Fibroblast of the aortic adventitia (primary cell): ENCODE measurements around the gene TOB1. TPM values are rescaled to one million over a fixed set of nuclear protein-coding genes. Genes with fewer than 3 reads are reported as not detected.
"Not testable (repeated sequence)": the region's sequence is repeated elsewhere in the genome, so short reads cannot be mapped to it uniquely, and the experiment has no call there.

Experiments
- DNase-seq: peaks from one replicate; pipeline ENCODE4 v3.0.0-alpha.2; 2010; ENCODE audit warnings: low read depth
- H3K4me3 ChIP-seq: 2 replicates; pipeline ENCODE4 v1.5.1; 2011; ENCODE audit warnings: low read depth, mild to moderate bottlenecking, control low read depth, low read length, moderate library complexity
- CTCF ChIP-seq: IDR thresholded peaks from 2 replicates; pipeline ENCODE4 v1.5.1; 2011; ENCODE audit warnings: mild to moderate bottlenecking, low read length, control low read depth, inconsistent platforms; ENCODE audit not compliant: insufficient read depth
- total RNA-seq: library from RNA; depleted of rRNA; stranded (reverse); fragments of >200 nt; gene quantifications from 2 replicates; pipeline ENCODE4 v1.2.3, GENCODE V29; 2012; ENCODE audit warnings: low replicate concordance

TOB1 gene
- total RNA-seq, 1 donor: 21.1 TPM

- H3K4me3 ChIP-seq: no peak overlapping the region
- no peak for DNase-seq
- no peak for TF ChIP-seq CTCF
Measured at GRCh38 chr17:50898369-50899004, 32.3 kb upstream of the TOB1 start.

- DNase-seq: not testable (repeated sequence)
Measured at GRCh38 chr17:50894513-50894912, 28.4 kb upstream of the TOB1 start.

GRCh38 chr17:50893183-50893993 is 27.2 kb upstream of the TOB1 start:
- DNase-seq: no peak
- no peak for TF ChIP-seq CTCF

More at GRCh38 chr17:50894513-50894912, 28.4 kb upstream of the TOB1 start:
- not testable (repeated sequence) for H3K4me3 ChIP-seq

GRCh38 chr17:50892101-50892776 is 26.1 kb upstream of the TOB1 start:
- DNase-seq: no peak
- no peak overlapping the region for H3K4me3 ChIP-seq
- TF ChIP-seq CTCF: no peak

More at GRCh38 chr17:50893183-50893993, 27.2 kb upstream of the TOB1 start:
- H3K4me3 ChIP-seq: no peak overlapping the region

GRCh38 chr17:50891577-50891989 is 25.4 kb upstream of the TOB1 start:
- DNase-seq: no peak
- no peak for TF ChIP-seq CTCF
- no peak overlapping the region for H3K4me3 ChIP-seq

- no peak for TF ChIP-seq CTCF
- no peak overlapping the region for H3K4me3 ChIP-seq
- no peak for DNase-seq
Measured at GRCh38 chr17:50890675-50891516, 24.7 kb upstream of the TOB1 start.
